ENCODE data around the gene GOLGA6C.
"Not testable (repeated sequence)": the region's sequence is repeated elsewhere in the genome, so short reads cannot be mapped to it uniquely, and the experiment has no call there.

GOLGA6C gene

DNA sequence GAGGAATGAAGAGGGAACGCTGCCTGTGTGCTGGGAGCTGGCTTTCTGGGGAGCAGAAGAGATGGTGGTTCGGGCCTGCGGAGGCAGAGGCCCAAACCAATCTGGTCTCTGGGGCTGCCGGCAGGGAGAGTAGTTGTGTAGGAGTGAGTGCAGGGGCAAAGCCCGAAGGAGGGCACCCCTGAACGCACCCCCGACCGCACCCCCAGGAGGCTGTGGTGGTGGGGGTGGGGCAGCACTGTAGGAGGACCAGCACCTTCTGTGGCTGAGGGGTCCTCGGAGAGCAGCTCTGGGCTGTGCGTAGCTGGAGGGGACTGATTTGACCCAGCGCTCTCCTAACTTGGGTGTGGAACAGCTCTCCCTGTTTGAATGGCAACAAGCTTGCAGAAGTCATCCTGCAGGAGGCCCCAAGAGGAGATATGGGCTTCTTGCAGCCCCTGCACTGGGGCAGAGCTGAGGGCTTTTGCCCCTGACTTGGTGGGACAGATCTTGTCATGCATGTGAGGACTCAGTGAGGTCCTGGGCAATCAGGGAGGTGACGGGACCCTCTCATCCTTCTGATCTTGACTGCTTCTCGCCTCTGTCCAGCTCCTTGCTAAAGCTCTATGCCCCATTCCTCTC, 30.4 kb upstream of the GOLGA6C start:
- DNase-seq: no peak

DNA sequence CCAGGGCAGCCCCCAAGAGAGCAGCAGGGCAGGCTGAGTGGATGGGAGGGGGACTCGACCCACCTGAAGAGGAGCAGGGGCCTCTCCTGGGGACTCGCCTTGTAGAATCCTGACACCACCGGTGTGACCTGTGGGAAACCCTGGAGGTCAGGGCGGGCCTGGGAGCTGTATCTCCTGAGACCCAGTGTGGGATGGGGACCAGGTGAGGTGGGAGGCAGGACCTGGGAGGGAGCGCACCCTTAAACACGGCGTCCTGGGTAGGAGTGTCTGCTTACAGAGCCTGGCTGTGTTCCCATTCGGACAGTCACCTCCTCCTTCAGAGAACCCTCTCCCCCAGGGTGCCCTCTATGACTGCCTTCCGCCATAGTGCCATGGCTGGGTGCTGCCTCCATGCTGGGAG, 29.3 kb upstream of the GOLGA6C start:
- DNase-seq: no peak

DNA sequence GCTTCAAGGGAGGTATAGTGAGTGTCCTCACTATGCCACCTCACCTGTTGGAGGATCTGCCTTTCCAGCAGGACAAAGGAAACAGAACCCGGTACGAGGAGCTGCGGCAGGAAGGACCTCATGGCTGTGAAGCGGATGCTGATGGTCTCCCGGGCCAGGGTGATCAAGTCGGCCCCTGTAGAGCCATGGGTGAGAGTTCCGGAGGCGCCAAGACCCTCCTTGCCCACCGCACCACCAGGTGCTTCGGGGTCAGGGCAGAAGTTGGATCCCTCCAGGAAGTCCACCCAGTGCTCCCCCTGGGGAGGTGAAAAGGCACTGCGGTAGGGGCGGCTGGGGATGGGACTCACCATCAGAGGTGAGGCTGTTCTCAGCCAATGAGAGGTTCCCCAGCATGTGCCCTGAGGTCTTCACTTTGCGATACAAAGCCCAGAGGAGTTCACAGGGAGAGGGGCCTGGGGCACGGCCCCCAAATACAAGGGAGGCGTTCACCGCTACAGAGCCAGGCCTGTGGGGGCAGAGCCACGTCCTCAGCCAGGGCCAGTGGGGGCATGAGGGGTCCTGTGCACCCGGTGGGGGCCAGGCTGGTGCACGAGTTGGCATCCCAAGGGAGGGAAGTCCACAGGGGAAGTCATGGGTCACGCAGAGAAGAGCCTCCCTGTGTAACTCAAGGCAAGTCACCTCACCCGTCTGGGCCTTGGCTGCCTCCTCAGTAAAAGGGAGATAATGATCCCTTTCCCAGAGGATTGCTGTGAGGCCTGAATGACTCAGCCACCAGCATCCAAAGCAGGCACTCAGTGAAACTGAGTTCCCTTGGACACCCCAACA, 28.7 kb upstream of the GOLGA6C start:
- DNase-seq: no peak

DNA sequence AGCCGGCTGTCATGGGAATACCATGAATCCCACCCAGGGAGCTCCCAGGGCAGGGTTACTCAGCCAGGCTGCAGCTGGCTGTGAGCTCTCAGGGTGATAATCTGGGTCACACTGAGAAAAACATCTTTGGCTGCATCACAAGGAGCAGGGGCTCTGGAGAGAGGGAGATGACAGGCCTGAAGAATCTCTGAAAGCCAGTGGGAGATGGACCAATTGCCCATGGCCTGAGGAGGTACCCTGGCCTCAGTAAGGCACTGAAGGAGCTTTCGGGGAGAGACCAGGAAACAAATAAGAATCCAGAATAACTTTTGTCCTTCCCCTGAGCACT, 28.2 kb upstream of the GOLGA6C start:
- no peak for DNase-seq

DNA sequence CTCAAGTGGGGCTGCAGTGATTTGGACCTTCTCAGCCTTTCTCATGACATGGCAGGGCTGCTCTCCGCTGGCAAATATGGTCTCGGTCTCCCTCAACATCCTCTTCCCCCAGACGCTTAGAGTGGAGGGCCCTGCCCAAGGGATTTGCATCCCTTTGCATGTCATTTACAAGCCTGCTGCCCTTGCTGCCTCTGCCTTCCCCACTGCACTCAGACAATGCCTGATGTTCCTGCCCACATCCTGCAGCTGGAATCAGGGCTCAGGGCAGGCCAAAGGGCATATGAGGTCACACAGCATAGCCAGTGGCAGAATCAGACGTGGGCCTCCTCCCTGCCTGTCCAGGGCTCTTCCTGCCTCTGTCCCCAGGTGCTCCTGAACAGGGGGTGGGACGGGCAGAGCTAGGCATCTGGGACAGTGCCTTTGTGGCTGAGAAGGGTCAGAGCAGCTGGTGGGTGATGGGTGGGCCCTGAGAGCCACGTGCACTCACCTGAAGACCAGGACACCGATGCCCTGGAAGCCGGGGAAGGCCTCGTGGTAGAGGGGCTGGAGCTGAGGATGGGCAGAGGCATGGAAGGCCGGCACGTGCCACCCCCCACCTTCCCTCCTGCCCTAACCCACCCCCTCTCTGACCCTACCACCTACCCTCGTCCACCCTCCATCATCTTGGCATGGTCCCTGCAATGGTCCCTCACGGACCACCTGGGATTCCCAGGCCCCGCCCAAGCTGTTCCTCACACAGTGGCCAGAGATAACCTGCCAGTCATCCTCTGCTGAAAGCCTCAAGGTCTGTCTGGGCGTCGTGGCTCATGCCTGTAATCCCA, 27.4 kb upstream of the GOLGA6C start:
- DNase-seq: no peak

DNA sequence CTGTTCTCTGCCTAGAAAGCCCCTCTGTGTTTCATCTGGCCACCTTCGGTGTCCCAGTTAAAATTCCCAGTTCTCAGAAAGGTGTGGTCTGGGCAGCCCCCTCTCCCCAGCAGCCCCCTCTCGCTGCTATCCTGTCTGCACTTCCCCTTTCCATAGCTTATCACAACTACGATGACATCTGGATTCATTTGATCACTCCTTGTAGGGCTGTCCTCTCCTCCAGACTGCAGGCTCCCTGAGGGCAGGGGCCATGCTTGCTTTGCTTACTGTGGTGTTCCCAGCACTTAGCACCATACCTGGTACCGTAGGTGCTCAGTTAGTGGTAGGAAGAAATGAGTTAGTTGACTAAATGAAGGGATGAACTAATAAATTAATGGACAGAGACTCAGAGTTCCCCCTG, 26.3 kb upstream of the GOLGA6C start:
- DNase-seq: no peak

DNA sequence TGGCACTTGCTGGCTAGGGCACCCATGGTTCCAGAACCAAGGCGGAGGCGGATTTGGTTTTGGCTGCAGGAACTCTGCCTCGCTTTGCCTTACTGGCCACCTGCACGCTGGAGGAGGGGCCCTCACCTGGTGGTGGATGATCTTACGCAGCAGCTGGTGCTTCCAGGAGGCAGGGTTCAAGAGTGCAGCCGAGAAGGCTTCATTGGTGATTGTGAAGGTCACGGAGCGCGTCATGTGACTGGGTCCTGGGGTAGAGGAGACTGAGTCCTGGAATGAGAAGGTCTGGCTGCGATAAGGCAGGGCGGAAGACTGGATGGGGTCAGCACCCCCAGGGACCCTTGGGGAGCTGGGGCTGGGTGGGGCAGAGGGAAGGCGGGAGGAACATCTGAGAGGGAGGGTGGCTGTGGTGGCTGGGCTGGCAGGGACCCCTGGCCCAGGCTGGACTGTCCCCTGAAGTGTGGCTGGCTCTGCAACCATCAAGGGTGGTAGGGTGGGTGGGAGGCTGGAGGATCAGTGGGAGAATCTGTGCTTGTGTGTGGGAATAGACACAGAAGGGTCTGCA, 25.8 kb upstream of the GOLGA6C start:
- no peak for DNase-seq

DNA sequence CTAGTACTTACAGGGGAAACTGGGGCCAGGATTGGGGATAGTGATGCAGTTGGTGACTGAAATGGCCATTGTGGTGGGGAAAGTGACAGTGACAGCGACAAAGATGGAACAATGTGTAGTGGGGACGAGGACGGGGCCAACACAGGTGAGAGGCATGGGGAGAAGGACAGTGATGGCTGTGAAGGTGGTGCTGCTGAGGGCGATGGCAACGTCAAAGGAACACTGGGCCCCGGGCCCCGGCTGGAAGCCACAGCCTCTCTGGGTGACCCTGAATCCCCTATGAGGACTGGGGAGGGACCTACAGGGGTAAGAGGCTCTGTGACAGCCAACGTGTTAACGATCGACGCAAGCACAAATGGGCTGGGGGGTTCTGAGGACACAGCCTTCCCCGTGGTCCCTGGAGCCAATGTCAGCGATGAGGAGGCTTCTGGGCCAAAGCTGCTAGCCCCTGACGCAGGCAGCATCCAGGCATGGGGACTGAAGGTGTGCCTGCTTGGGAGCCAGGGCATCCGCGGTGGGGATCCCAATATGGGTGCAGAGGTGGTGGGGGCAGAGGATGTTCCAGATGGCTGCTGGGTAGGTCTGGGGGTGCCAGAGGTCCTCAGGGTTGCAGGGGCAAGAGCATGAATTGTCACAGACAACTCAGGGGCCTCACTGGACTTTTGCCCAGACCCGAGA, 25.2 kb upstream of the GOLGA6C start:
- no peak for DNase-seq

DNA sequence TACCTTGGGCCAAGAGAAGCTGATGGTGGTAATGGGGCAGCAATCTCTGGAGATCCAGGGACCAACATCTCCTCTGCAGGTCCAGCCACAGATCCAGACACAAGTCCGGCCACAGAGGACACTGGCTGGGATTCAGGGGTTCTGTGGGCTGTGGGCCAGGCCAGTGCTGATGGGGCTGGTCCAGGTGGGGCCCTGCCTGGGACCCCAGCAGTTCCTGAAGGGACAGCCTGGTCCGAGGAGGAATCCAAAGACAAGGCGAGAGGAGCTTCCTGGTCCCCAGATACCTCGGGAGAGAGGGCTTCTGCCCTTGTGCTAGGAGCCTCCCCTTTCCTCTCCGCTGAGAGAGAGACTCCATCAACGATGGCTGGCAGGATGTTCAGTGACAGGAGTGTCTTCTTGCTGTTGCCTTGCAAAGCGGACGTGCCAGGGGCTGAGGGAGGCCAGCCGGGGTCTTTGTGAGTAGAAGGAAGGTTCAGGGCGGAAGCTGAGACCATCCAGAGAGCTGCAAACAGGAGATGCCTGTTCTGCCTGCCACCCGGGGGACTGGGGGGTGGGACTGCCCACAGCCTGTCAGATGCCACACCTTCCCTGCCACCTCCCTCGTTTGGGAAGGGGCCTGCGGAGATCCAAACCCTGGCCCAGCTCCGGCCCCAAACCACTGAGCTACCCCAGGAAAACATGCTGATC, 24.5 kb upstream of the GOLGA6C start:
- no peak for DNase-seq

DNA sequence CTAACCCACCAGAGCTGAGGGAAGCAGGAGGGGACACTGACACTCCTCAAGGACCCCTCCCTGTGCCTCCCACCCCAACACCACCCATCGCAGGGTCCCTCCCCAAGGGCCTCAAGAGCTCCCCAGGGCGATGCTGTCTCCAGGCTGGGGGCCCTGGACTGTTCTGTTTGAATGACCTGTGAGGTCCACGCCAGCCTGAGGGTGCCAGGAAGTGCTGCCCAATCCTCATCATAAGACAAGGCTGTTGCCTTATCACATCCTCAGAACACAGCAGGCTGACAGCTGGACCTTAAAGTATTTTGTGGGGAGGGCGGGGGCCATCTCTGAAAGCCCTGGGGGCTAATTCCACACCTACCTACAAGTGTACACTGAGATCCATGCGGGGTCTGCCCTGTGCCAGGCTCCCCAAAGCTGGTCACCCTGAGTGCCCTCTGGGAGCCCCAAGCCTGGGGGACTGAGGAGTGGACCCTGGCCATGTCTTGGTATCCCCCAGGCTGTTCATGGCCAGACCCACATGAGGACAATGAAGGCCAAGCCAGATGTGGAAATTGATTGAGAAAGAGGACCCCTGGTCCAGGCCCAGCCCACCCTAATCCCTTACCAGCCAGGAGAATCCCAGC, 23.8 kb upstream of the GOLGA6C start:
- DNase-seq: no peak

DNA sequence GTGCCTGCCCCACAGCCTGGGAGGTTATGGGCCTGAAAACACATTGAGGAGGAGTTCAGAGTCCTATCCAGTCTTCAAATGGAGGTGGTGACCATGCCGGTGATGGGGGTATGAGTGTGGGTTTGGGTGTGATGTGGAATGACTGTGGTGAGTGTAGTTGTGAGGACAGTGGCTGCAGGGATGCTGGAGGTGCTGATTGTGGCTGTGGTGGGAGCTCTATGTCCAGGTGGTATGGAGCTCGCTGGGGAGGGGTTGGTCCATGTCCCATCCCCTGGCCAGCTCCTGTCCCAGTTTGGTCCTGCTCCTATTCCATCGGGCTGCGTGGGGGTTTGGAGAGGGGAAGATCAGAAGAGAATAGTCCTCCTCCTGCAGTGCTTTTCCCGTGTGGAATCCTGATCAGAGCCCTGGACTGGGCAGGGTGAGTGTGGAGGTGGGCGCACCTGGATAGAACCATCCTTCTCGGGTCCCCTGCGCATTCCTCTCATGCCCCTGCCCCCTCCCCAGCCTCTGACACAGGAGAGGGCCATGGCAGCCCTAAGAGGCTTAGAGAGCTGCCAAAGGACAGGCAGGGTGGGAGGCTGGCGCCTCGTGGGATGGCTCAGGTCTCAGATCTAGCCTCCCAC, 23.0 kb upstream of the GOLGA6C start:
- no peak for DNase-seq

DNA sequence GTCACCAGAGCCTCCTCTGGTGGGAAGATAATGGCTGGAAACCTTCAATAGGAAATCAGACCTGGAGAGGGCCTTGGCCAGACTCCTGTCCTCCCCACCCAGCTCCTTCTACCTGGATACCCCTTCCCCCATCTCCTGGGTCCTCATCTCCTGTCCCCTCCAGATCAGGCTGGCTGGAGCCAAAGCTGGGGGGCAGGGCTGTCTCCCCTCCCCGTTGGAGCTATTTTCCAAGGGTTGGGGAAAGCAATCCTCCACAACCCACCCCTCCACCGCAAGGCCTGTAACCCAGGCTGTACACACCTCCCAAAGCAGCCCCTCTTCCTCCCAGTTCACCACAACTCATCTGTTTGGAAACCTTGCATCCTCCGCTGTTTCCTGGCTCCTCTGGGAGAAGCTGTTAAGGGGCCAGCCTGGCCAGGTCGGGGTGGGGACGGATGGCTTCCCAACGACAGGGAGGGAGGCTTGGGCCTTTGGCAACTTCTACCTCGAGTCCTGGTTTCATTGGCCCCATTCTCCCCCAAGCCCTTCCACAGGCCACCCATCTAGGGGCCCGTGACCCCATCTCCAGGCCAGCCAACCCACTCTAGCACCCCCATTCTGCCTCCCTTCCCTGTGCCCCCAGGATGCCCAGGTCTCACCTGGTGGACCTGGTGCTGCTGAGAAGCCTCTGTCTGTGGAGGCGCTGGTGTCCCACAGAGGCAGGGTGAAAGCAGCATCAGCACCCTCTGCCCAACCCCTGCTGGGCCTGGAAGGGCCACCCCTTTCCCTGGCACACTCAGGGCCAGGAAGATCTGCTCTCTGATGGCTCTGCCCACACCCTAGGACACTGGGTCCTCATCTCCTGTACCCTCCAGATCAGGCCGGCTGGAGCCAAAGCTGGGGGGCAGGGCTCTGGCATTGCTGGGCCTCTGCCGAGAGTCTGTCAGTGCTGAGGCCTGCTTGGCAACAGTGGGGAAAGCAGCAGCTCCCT, 22.1 kb upstream of the GOLGA6C start:
- no peak for DNase-seq

DNA sequence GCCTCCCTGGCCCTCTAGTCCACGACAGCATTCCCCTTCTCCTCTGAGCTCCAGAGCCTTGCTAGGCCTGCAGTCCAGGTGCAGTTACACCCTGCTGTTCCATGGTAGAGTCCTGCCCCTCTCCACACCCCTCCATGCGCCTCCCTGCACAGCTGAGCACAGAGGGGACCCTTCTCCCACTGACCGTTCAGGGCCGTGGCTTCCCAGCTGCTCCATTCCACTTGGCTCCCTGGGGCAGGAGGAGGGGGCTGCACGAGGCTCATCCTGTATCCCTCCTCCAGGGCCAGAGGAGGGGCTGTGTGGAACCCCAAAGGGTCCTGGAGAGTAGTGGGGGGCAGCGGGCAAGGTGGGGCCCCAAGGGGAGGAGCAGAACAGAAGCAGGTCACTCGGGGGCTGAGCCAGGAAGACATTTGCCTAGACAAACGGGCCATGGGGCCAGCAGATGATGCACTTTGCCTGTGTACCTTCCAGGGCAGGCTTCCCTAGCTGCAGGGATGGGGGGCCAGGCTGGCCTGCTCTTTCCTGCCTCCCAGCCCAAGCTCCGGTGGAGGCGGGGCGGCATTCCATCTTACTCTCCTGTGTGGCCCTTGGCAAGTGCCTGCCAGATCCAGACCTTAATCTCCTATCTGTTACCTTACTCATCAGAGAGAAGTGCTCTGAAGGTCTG, 20.7 kb upstream of the GOLGA6C start:
- no peak for DNase-seq

DNA sequence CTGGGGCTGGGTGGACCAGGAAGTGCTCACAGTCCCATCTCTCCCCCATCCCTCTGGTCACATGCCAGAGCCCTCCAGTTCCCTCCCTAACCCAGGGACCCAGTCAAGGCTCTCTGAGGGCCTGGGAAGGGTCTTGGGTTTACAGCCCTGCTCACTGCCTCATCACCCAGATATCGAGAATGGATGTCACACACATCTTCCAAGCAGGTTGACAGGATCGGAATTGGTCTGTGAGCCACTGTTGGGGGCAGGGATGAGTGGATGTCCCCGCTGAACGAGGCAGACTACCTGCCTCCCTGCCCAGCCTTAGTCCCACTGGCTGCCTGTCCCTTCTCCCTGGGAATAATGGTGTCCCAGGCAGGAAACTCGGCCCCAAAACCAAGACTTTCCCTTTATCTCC, 20.0 kb upstream of the GOLGA6C start:
- DNase-seq: no peak

DNA sequence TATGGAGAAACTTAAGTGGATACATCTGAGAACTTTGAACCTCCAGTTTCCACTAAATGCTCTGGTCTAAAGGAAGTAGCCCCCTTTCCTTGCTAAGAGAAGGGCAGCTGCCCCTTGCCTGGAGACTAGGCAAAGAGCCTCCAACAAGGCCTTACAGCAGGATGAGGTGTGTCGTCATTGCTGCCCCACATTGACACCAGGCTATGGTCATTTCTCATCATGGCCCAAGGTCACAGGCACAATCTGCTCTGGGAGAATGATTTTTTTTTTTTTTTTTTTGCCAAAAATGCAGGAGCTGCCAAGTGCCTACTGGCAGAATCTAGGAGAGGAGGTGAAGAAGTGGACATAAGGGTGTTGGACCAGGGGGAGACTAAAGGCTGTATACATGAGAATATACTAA, 12.4 kb upstream of the GOLGA6C start:
- DNase-seq: not testable (repeated sequence)

DNA sequence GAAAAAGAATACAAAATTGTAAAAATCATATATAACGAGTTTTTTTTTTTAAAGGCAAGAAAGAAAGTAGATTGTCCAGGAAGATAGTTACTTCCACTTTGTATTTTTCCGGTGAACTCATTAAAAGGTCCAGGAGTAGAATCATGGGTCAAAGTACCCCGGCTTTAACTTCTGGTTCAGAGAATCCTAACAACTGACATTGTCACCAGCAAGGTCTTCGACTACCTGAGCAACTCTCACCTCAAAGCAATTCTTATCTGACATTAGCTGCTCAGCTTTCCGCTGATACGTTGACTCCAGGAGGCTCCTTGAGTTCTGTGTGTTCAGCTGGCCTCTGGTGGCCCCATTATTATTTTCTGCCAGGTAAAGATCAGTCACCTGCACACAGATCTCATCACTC, 9.1 kb upstream of the GOLGA6C start:
- DNase-seq: not testable (repeated sequence)

DNA sequence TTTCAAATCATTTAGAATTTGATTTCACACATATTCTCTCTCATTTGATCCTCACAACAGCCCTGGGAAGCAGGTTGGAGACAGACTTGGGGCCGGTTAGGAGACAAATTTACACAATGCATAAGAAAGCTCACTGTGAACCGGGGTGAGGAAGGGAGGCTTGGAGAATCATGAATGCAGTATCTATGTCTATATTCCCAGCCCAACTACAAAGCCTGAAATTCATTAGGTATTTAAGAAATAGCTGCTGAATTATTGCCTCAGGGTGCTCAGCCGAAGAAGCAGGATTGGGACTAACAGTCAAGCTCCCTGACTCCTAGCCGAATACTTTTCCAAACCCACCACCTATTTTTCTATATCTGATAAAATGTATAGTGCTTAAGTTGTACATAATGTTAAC, 8.4 kb upstream of the GOLGA6C start:
- DNase-seq: no peak

DNA sequence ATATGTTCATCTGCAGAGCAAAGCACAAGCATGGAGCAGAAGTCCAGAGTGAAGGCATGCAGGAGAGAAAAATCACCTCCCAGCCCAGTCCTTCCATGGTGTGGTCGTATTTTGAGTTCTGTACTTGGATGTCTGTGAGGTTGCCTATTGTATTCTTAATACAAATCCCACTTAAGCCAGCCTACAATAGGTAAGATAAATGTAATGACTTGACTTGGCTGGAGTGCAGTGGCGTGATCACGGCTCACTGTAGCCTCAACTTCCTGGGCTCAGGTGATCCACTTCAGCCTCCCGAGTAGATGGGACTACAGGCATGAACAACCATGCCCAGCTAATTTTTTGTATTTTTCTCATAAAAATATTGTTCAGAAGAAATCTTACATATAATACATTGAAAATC, 6.8 kb upstream of the GOLGA6C start:
- DNase-seq: not testable (repeated sequence)

DNA sequence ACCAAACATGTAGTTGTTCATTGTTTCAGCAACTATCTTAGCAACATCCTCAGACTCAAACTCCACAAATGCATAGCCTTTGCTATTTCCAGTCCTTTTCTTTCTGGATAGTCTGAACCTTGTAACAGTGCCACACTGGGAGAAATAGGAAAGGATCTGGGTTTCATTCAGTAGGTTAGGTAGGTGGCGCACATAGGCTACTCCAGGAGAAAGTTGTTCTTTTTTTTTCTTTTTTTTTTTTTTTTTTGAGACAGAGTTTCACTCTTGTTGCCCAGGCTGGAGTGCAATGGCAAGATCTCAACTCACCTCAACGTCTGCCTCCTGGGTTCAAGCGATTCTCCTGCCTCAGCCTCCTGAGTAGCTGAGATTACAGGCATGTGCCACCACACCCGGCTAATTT, 5.8 kb upstream of the GOLGA6C start:
- DNase-seq: not testable (repeated sequence)
